ENCODE data around the gene INSRR.

DNA sequence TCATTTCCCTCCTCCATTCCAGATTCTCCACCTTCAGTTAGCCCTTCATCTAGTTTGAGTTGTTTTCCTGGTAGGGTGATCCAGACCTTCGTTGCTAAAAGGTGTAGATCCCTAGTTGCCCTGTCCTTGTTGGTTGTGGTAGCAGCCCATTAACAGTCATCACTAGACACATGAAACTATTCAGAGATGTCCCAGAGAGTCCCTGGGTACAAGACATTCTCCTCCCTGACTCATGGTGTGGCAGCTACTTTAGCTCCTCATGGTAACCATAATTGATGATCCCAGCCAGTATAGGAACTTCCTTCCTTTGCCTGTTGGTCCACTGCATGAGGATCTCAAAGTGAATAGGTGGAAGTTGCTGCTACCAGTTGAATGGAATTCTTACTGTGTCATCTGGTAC is 36.2 kb downstream of the INSRR start:
- TF ChIP-seq CTCF (IDR thresholded peaks at IDR 0.05; ENCODE audit: insufficient read depth, low read length, poor library complexity, severe bottlenecking) (no peak), EZH2phosphoT487 (conservative IDR thresholded peaks at IDR 0.05; ENCODE audit: low read length) (no peak)
